Naive thymus-derived CD8-positive, alpha-beta T cell (primary cell): Measurements from ENCODE around the gene CYP2A6. TPM values are rescaled to one million over a fixed set of nuclear protein-coding genes. Genes with fewer than 3 reads are reported as not detected.
A peak's percentile ranks its signal among the peaks of the same experiment; 100 is the strongest.
"Not testable (repeated sequence)": the region's sequence is repeated elsewhere in the genome, so short reads cannot be mapped to it uniquely, and the experiment has no call there.

Experiments
- ATAC-seq, 2 donors: fragments of 150-1000 bp; cut with Tn5 transposase in 1 of 2; sonication (Bioruptor Pico), chemical (Tn5 transposase) in 1 of 2; 1 replicate in 1 of 2; 2 replicates in 1 of 2; pipeline ENCODE4 v1.10.0; 2021; ENCODE audit warnings: mild to moderate bottlenecking in 2 of 2, moderate library complexity in 2 of 2
- POLR2A ChIA-PET: fragments of 350-600 bp; sonication (Branson Sonifier 250); formaldehyde crosslinking; loops from one replicate; lab custom pipeline; 2021; ENCODE audit warnings: antibody characterized with exemption; lab: Charles Lee
- DNase-seq, 10 donors: peaks; one replicate each; pipeline versions ENCODE4 v3.0.0 to v3.0.0-alpha.2; 2020 to 2022
- H3K27ac Mint-ChIP-seq, 10 donors: one replicate each; pipeline ENCODE4 v1.8.0; 2020 to 2022; ENCODE audit warnings: mild to moderate bottlenecking in 10 of 10, mixed read lengths in 10 of 10, moderate library complexity in 4 of 10, inconsistent platforms in 1 of 10
- H3K27me3 Mint-ChIP-seq, 5 donors: one replicate each; pipeline ENCODE4 v1.8.0; 2021 to 2022; ENCODE audit warnings: mixed read lengths in 5 of 5
- H3K36me3 Mint-ChIP-seq, 3 donors: one replicate each; pipeline ENCODE4 v1.8.0; 2020 to 2022; ENCODE audit warnings: mixed read lengths in 3 of 3, mild to moderate bottlenecking in 2 of 3, inconsistent platforms in 1 of 3
- H3K4me1 Mint-ChIP-seq, 4 donors: one replicate each; pipeline ENCODE4 v1.8.0; 2021 to 2022; ENCODE audit warnings: mixed read lengths in 4 of 4
- H3K4me3 Mint-ChIP-seq, 10 donors: one replicate each; pipeline ENCODE4 v1.8.0; 2020 to 2022; ENCODE audit warnings: mild to moderate bottlenecking in 10 of 10, mixed read lengths in 10 of 10, moderate library complexity in 6 of 10, inconsistent platforms in 1 of 10
- H3K9me3 Mint-ChIP-seq, 9 donors: one replicate each; pipeline ENCODE4 v1.8.0; 2020 to 2022; ENCODE audit warnings: mixed read lengths in 9 of 9, mild to moderate bottlenecking in 3 of 9, inconsistent platforms in 1 of 9, moderate library complexity in 1 of 9
- polyA plus RNA-seq, 3 donors: library from polyadenylated mRNA; unstranded; fragments of 300-500 nt; fragmentation: Illumina TruSeq; gene quantifications; one replicate each; pipeline ENCODE4 v1.2.3, GENCODE V29; 2021
- total RNA-seq, 8 experiments: library from RNA in 2 of 8; stranded (reverse) in 2 of 8; gene quantifications; one replicate each; pipeline ENCODE4 v1.2.3 and lab custom pipeline; 2021 to 2026

The CYP2A6 gene
- total RNA-seq (not detected), polyA plus RNA-seq (not detected), total RNA-seq (lab: John Stamatoyannopoulos, UW) (0 to 0.08 (median 0) reads per million in 6 experiments)

GRCh38 chr19:40850277-40850676 lies at the start of gene CYP2A6:
CYP2A6 (minus strand) TSS chr19:40850447; CDS start chr19:40850426, 21 bp downstream.
- DNase-seq, H3K9me3 Mint-ChIP-seq, ATAC-seq, H3K36me3 Mint-ChIP-seq, POLR2A ChIA-PET: not testable (repeated sequence)
- Mint-ChIP-seq H3K27me3 (peaks cover 4 to 32% (median 26%) of the 10 kb centered on the region in 5 donors), H3K4me1 (peaks cover 15 to 28% (median 17%) of the 10 kb centered on the region in 4 donors), H3K4me3 (peak within 1 kb of the TSS in 7 of 10 donors; percentile 50 to 81 (median 63)), H3K27ac (peak within 1 kb of the TSS in 8 of 10 donors; percentile 49 to 97 (median 76))

GRCh38 chr19:40899964-40900363 lies 49.7 kb upstream of the CYP2A6 start:
- POLR2A ChIA-PET, H3K9me3 Mint-ChIP-seq, H3K27me3 Mint-ChIP-seq, H3K36me3 Mint-ChIP-seq: not testable (repeated sequence)
- peak overlapping the region in 9 of 10 donors; percentile 24 to 91 (median 75) for H3K27ac Mint-ChIP-seq
- ATAC-seq (peak; percentile 70 to 98), DNase-seq (peak in 6 of 10 donors; percentile 6 to 45 (median 34))
- H3K4me1 Mint-ChIP-seq, result peaks cover 9 to 21% (median 14%) of the 10 kb centered on the region in 4 donors
- H3K4me3 Mint-ChIP-seq, result peak overlapping the region in 8 of 10 donors; percentile 13 to 78 (median 54)

- DNase-seq, H3K4me3 Mint-ChIP-seq, ATAC-seq, H3K9me3 Mint-ChIP-seq, H3K27ac Mint-ChIP-seq, H3K36me3 Mint-ChIP-seq, POLR2A ChIA-PET: not testable (repeated sequence)
- H3K27me3 Mint-ChIP-seq, result peaks cover 9 to 17% (median 14%) of the 10 kb centered on the region in 5 donors
- H3K4me1 Mint-ChIP-seq, result peaks cover 9 to 21% (median 14%) of the 10 kb centered on the region in 4 donors
Observed at GRCh38 chr19:40896843-40897789, 46.9 kb upstream of the CYP2A6 start.

GRCh38 chr19:40896418-40896796 lies 46.2 kb upstream of the CYP2A6 start:
- Mint-ChIP-seq H3K27ac (no peak overlapping the region), H3K36me3 (no peaks in the 10 kb centered on the region), H3K4me1 (peaks cover 9 to 21% (median 14%) of the 10 kb centered on the region in 4 donors), H3K27me3 (peaks cover 9 to 21% (median 19%) of the 10 kb centered on the region in 5 donors), H3K9me3 (no peaks in the 10 kb centered on the region), H3K4me3 (no peak overlapping the region)
- no peak for DNase-seq
- POLR2A ChIA-PET, result no interaction called here
- ATAC-seq, result no peak

GRCh38 chr19:40893112-40893511 lies 42.9 kb upstream of the CYP2A6 start:
- H3K27me3 Mint-ChIP-seq, result peaks cover 9 to 42% (median 25%) of the 10 kb centered on the region in 5 donors
- ATAC-seq (no peak), DNase-seq (no peak)
- no peak overlapping the region for H3K4me3 Mint-ChIP-seq
- POLR2A ChIA-PET, result no interaction called here
- no peak overlapping the region for H3K27ac Mint-ChIP-seq
- no peaks in the 10 kb centered on the region for H3K9me3 Mint-ChIP-seq
- H3K36me3 Mint-ChIP-seq, result no peaks in the 10 kb centered on the region
- peaks cover 0 to 1% (median under 1%) of the 10 kb centered on the region in 4 donors for H3K4me1 Mint-ChIP-seq

GRCh38 chr19:40889366-40889765 lies 39.1 kb upstream of the CYP2A6 start:
- DNase-seq (no peak), ATAC-seq (no peak)
- Mint-ChIP-seq H3K9me3 (no peaks in the 10 kb centered on the region), H3K4me3 (no peak overlapping the region), H3K27me3 (peaks cover 7 to 40% (median 25%) of the 10 kb centered on the region in 5 donors), H3K27ac (no peak overlapping the region), H3K4me1 (peaks cover 0 to 5% (median 0%) of the 10 kb centered on the region in 4 donors), H3K36me3 (no peaks in the 10 kb centered on the region)
- POLR2A ChIA-PET, result no interaction called here

- H3K27me3 Mint-ChIP-seq, result peaks cover 3 to 33% (median 17%) of the 10 kb centered on the region in 5 donors
- H3K4me3 Mint-ChIP-seq, result no peak overlapping the region
- no peaks in the 10 kb centered on the region for H3K36me3 Mint-ChIP-seq
- peak overlapping the region in 1 of 10 donors; percentile 37 for H3K27ac Mint-ChIP-seq
- DNase-seq (no peak), ATAC-seq (no peak)
- no peaks in the 10 kb centered on the region for H3K9me3 Mint-ChIP-seq
- POLR2A ChIA-PET, result interaction anchor here (0.7 kb wide), 1 partner anchor 14 kb away, joined by 5 read pairs; no protein-coding TSS in a partner anchor
- peaks cover 0 to 5% (median 0%) of the 10 kb centered on the region in 4 donors for H3K4me1 Mint-ChIP-seq
Observed at GRCh38 chr19:40888191-40888590, 37.9 kb upstream of the CYP2A6 start.

GRCh38 chr19:40884187-40884931 lies 34.1 kb upstream of the CYP2A6 start:
- H3K27ac Mint-ChIP-seq, H3K4me1 Mint-ChIP-seq, POLR2A ChIA-PET, ATAC-seq, H3K9me3 Mint-ChIP-seq, H3K4me3 Mint-ChIP-seq, H3K36me3 Mint-ChIP-seq, DNase-seq: not testable (repeated sequence)
- H3K27me3 Mint-ChIP-seq, result peaks cover 9 to 25% (median 21%) of the 10 kb centered on the region in 5 donors

- ATAC-seq, H3K36me3 Mint-ChIP-seq, DNase-seq, H3K9me3 Mint-ChIP-seq, POLR2A ChIA-PET, H3K4me3 Mint-ChIP-seq: not testable (repeated sequence)
- peaks cover 13 to 43% (median 30%) of the 10 kb centered on the region in 5 donors for H3K27me3 Mint-ChIP-seq
- H3K4me1 Mint-ChIP-seq, result peaks cover 0 to 10% (median 3%) of the 10 kb centered on the region in 4 donors
- peak within 1 kb of the TSS in 6 of 10 donors; percentile 3 to 85 (median 18) for H3K27ac Mint-ChIP-seq
Observed at GRCh38 chr19:40882062-40882461, 31.8 kb upstream of the CYP2A6 start, which contains the start of gene CYP2A7. CYP2A7 (minus strand) TSS chr19:40882231; CDS start chr19:40882210, 21 bp downstream.

GRCh38 chr19:40879349-40879748 lies 29.1 kb upstream of the CYP2A6 start:
- peaks cover 17 to 20% (median 18%) of the 10 kb centered on the region in 4 donors for H3K4me1 Mint-ChIP-seq
- H3K9me3 Mint-ChIP-seq, H3K4me3 Mint-ChIP-seq, H3K36me3 Mint-ChIP-seq, POLR2A ChIA-PET, DNase-seq, ATAC-seq: not testable (repeated sequence)
- H3K27me3 Mint-ChIP-seq, result peaks cover 13 to 52% (median 35%) of the 10 kb centered on the region in 5 donors
- peak overlapping the region in 1 of 10 donors; percentile 48 for H3K27ac Mint-ChIP-seq

- H3K27me3 Mint-ChIP-seq, result peaks cover 10 to 42% (median 28%) of the 10 kb centered on the region in 5 donors
- H3K9me3 Mint-ChIP-seq, H3K36me3 Mint-ChIP-seq: not testable (repeated sequence)
- DNase-seq (peak; percentile 79 to 96 (median 92)), ATAC-seq (peak; percentile 94)
- H3K27ac Mint-ChIP-seq, result peak overlapping the region; percentile 74 to 97 (median 90)
- peaks cover 12 to 20% (median 16%) of the 10 kb centered on the region in 4 donors for H3K4me1 Mint-ChIP-seq
- POLR2A ChIA-PET, result interaction anchor here (1.2 to 1.6 kb wide), 2 partner anchors 32 to 96 kb away, joined by 5 to 6 read pairs; no protein-coding TSS in a partner anchor
- peak overlapping the region; percentile 59 to 89 (median 80) for H3K4me3 Mint-ChIP-seq
Observed at GRCh38 chr19:40875526-40875951, 25.3 kb upstream of the CYP2A6 start.

GRCh38 chr19:40874874-40875273 lies 24.6 kb upstream of the CYP2A6 start:
- not testable (repeated sequence) for DNase-seq, H3K36me3 Mint-ChIP-seq, H3K9me3 Mint-ChIP-seq
- Mint-ChIP-seq H3K4me3 (peak overlapping the region; percentile 59 to 89 (median 80)), H3K4me1 (peaks cover 12 to 20% (median 15%) of the 10 kb centered on the region in 4 donors), H3K27ac (peak overlapping the region; percentile 74 to 97 (median 90)), H3K27me3 (peaks cover 10 to 36% (median 23%) of the 10 kb centered on the region in 5 donors)
- POLR2A ChIA-PET, result interaction anchor here (1.2 to 1.6 kb wide), 2 partner anchors 32 to 96 kb away, joined by 5 to 6 read pairs; no protein-coding TSS in a partner anchor
- ATAC-seq, result peak in 1 of 2 donors; percentile 13
